ENCODE results near the gene PPAN. TPM values are rescaled to one million over a fixed set of nuclear protein-coding genes. Genes with fewer than 3 reads are reported as not detected.

Gene PPAN
- total and polyA plus RNA-seq, 7 donors, result 16.2 to 58.7 (median 25.2) TPM

DNA sequence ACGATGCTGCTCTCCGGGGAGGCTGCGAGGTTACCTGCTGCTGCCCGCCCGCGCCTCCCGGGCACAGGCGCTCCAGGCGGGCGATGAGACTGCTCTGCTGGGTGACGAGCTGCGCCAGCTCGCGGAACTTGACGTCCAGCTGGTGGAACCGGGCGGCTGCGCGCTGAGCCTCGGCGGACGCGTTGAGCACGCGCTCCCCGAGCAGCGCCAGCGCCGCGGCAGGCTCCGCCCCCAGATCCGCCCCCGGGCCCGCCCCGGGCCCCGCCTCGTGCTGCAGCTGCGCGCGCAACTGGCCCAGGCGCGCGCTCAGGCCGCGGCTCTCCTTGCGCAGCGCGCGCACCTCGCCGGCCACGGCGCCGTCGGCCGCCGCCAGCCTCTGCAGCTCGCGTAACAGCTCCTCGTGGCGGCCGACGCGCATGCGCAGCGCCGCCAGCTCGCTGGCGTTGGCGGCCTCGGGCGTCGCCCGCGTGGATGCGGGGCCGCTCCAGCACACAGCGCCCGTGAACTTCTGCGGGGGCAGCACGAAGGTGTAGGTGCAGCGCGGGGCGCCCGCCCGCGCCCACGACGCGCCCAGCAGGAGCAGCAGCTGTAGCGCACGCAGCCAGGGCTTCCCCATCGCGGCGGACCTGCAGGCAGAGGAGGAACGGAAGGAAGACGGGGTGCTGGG, 10.1 kb upstream of the PPAN start:
- DNase-seq, result peak; percentile 95
- WGBS, 2 donors, result 3 to 5% methylated on average over 97 of the region's 97 CpGs
- Histone ChIP-seq H3K4me3 (peak overlapping the region; percentile 9 to 58 (median 49)), H3K4me1 (peaks cover 0 to 13% (median 11%) of the 10 kb centered on the region in 4 donors), H3K9me3 (no peaks in the 10 kb centered on the region), H3K36me3 (peaks cover 0 to 17% (median 0%) of the 10 kb centered on the region in 4 donors), H3K27me3 (no peaks in the 10 kb centered on the region), H3K27ac (peak overlapping the region; percentile 78 to 85 (median 81))
- TF ChIP-seq EP300 (IDR thresholded peaks at IDR 0.05) (no peak), POLR2A (IDR thresholded peaks at IDR 0.05) (peak in 1 of 2 donors; percentile 34), CTCF (IDR thresholded peaks at IDR 0.05) (no peak), POLR2AphosphoS5 (IDR thresholded peaks at IDR 0.05) (peak; percentile 36 to 72 (median 60))
- intact Hi-C loops (cut with DNase I), result no loop called here

DNA sequence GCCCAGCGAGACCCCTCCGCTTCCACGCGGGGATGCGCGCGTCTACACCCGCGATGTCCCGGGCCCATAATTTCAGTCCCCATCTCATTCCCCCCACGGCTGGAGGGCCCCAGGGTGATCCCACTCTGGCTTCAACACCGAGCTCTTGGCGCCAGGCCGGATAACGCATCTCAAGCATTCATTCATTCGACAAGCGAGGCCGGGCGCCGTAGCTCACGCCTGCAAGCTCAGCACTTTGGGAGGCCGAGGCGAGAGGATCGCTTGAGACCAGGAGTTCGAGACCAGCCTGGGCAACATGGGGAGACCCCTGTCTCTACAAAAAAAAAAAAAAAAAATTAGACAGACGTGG, 9.6 kb upstream of the PPAN start:
- no peak for DNase-seq
- intact Hi-C loops (cut with DNase I), result no loop called here
- Histone ChIP-seq H3K36me3 (peaks cover 0 to 12% (median 0%) of the 10 kb centered on the region in 4 donors), H3K4me3 (peak overlapping the region; percentile 9 to 58 (median 49)), H3K27me3 (no peaks in the 10 kb centered on the region), H3K9me3 (no peaks in the 10 kb centered on the region), H3K27ac (peak overlapping the region; percentile 71 to 81 (median 79)), H3K4me1 (peaks cover 0 to 13% (median 11%) of the 10 kb centered on the region in 4 donors)
- WGBS, 2 donors, result 36 to 38% methylated on average over 26 of the region's 26 CpGs
- TF ChIP-seq POLR2A (IDR thresholded peaks at IDR 0.05) (no peak), POLR2AphosphoS5 (IDR thresholded peaks at IDR 0.05) (no peak)

DNA sequence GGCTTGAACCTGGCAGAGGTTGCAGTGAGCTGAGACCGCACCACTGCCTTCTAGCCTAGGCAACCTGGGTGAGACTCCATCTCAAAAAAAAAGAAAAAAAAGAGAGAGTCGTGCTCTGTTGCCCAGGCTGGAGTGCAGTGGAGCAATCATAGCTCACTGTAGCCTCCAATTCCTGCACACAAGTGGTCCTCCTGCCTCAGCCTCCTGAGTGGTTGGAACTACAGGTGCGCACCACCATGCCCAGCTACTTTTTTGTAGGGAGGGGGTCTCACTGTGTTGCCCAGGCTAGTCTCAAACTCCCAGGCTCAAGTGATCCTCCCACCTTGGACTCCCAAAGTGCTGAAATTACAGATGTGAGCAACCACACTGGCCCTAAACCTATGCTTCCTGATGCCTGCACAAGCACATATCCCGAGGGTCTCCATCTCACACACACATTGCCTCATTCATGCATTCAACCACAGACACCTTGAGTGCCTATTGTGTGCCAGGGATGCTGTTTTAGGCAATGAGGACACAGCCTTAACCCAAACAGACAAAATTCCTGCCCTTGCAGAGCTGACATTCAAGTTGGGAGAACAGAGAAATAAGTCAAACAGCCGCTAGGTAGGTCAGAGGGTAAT, 5.9 kb upstream of the PPAN start:
- Histone ChIP-seq H3K27ac (no peak overlapping the region), H3K9me3 (no peaks in the 10 kb centered on the region), H3K4me1 (peaks cover 0 to 13% (median 11%) of the 10 kb centered on the region in 4 donors), H3K36me3 (no peaks in the 10 kb centered on the region), H3K4me3 (no peak overlapping the region), H3K27me3 (no peaks in the 10 kb centered on the region)
- no peak for DNase-seq
- TF ChIP-seq CTCF (IDR thresholded peaks at IDR 0.05) (no peak), EP300 (IDR thresholded peaks at IDR 0.05) (no peak), POLR2A (IDR thresholded peaks at IDR 0.05) (no peak), POLR2AphosphoS5 (IDR thresholded peaks at IDR 0.05) (no peak)
- intact Hi-C loops (cut with DNase I), result no loop called here
- 78 to 90% methylated on average over 5 of the region's 5 CpGs for WGBS, 2 donors

DNA sequence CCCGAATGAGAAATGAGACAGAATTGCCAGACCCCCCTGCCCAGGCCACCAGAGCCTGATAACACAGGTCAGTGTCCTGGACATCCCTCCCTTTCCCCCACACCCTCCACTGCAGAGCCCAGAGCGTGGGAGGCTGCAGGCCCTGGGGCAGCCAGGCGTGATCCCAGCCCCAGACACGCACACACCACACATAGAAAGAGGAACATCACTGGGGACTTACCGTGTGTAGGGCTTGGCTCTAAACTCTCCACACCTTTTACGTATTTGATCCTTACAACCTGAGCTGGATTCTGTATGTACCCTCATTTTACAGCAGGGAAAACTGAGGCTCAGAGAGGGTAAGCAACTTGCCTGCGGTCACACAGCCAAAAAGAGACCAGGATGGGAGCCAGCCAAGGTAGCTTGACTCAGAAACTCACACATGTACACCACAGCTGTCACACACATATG, 3.4 kb upstream of the PPAN start:
- no peak for DNase-seq
- intact Hi-C loops (cut with DNase I), result no loop called here
- peaks cover 3 to 7% (median 5%) of the 10 kb centered on the region in 4 donors for H3K36me3 ChIP-seq
- 54 to 73% methylated on average over 7 of the region's 7 CpGs for WGBS, 2 donors
- H3K9me3 ChIP-seq, result no peaks in the 10 kb centered on the region
- peaks cover 0 to 18% (median 12%) of the 10 kb centered on the region in 4 donors for H3K4me1 ChIP-seq
- no peaks in the 10 kb centered on the region for H3K27me3 ChIP-seq
- no peak overlapping the region for H3K4me3 ChIP-seq
- no peak overlapping the region for H3K27ac ChIP-seq
- no peak for TF ChIP-seq POLR2A (IDR thresholded peaks at IDR 0.05)
- TF ChIP-seq POLR2AphosphoS5 (IDR thresholded peaks at IDR 0.05), result no peak
- TF ChIP-seq CTCF (IDR thresholded peaks at IDR 0.05), result no peak
- no peak for TF ChIP-seq EP300 (IDR thresholded peaks at IDR 0.05)

DNA sequence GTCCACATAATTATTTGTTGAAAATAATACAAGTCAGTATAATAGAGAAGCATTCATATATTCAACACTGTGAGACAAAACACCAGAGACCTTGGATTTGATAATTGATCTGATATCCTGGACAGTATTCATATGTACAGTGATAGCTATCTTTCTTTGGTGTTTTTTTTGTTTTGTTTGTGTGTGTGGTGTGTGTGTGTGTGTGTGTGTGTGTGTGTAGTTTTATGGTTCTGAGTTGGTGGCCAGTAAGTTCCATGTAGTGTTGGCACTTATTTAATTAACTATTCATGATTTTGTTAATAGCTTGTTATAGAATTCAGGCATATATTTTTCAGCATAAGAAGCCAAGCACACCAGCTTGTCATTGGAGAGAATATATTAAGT, 2.0 kb upstream of the PPAN start:
- intact Hi-C loops (cut with DNase I), result no loop called here
- H3K9me3 ChIP-seq, result no peaks in the 10 kb centered on the region
- no peak for DNase-seq
- H3K27me3 ChIP-seq, result no peaks in the 10 kb centered on the region
- TF ChIP-seq POLR2AphosphoS5 (IDR thresholded peaks at IDR 0.05), result no peak
- TF ChIP-seq CTCF (IDR thresholded peaks at IDR 0.05), result no peak
- TF ChIP-seq EP300 (IDR thresholded peaks at IDR 0.05), result no peak
- TF ChIP-seq POLR2A (IDR thresholded peaks at IDR 0.05), result no peak
- no peak overlapping the region for H3K4me3 ChIP-seq
- no peak overlapping the region for H3K27ac ChIP-seq
- H3K36me3 ChIP-seq, result peaks cover 10 to 20% (median 15%) of the 10 kb centered on the region in 4 donors
- peaks cover 0 to 19% (median 13%) of the 10 kb centered on the region in 4 donors for H3K4me1 ChIP-seq

Measured in sigmoid colon (tissue), 7 donors.